ENCODE results near the gene TENM4. TPM values are rescaled to one million over a fixed set of nuclear protein-coding genes. Genes with fewer than 3 reads are reported as not detected.

TENM4 gene
- total RNA-seq, 1 experiment from 2014 or later, result 25.0 TPM

DNA sequence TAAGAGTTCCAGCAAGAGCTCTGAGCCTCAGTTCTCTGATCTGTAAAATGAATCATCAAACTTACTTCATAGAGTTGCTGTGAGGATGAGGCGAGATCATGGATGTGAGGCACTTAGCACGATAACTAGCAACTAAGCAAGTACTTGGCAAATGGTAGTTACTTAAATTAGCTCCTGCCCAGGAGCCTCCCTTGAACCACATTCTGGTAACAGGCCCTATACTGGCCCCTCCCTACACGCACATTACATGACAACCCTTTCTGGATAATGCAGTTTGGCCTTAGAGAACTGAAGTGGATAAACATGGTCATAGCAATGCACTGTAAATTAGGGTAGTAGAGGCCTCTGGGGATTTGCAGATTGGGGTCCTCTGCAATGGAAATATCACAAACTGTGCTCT lies 678.7 kb downstream of the TENM4 start:
- H3K36me3 Mint-ChIP-seq, result no peaks in the 10 kb centered on the region
- ChIA-PET CTCF (interaction anchor here (1.2 to 2.6 kb wide), 2 partner anchors 47 to 117 kb away, joined by 3 to 9 read pairs; no protein-coding TSS in a partner anchor), POLR2A (interaction anchor here (0.7 kb wide), 1 partner anchor 22 kb away, joined by 3 read pairs; no protein-coding TSS in a partner anchor)
- DNase-seq (ENCODE audit: low spot score), result no peak
- no peak overlapping the region for H3K4me3 Mint-ChIP-seq
- no peak for ATAC-seq
- H3K27ac Mint-ChIP-seq, result no peak overlapping the region
- H3K4me1 Mint-ChIP-seq, result no peaks in the 10 kb centered on the region
- TF ChIP-seq TEAD1 (CRISPR knock-in tag; IDR thresholded peaks at IDR 0.05) (no peak), ZNF423 (CRISPR knock-in tag; IDR thresholded peaks at IDR 0.05) (no peak), TEAD4 (CRISPR knock-in tag; IDR thresholded peaks at IDR 0.05) (no peak)
- TF ChIP-seq, protein P1, sequence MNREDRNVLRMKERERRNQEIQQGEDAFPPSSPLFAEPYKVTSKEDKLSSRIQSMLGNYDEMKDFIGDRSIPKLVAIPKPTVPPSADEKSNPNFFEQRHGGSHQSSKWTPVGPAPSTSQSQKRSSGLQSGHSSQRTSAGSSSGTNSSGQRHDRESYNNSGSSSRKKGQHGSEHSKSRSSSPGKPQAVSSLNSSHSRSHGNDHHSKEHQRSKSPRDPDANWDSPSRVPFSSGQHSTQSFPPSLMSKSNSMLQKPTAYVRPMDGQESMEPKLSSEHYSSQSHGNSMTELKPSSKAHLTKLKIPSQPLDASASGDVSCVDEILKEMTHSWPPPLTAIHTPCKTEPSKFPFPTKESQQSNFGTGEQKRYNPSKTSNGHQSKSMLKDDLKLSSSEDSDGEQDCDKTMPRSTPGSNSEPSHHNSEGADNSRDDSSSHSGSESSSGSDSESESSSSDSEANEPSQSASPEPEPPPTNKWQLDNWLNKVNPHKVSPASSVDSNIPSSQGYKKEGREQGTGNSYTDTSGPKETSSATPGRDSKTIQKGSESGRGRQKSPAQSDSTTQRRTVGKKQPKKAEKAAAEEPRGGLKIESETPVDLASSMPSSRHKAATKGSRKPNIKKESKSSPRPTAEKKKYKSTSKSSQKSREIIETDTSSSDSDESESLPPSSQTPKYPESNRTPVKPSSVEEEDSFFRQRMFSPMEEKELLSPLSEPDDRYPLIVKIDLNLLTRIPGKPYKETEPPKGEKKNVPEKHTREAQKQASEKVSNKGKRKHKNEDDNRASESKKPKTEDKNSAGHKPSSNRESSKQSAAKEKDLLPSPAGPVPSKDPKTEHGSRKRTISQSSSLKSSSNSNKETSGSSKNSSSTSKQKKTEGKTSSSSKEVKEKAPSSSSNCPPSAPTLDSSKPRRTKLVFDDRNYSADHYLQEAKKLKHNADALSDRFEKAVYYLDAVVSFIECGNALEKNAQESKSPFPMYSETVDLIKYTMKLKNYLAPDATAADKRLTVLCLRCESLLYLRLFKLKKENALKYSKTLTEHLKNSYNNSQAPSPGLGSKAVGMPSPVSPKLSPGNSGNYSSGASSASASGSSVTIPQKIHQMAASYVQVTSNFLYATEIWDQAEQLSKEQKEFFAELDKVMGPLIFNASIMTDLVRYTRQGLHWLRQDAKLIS (CRISPR knock-in tag; IDR thresholded peaks at IDR 0.05; ENCODE audit: borderline replicate concordance), result no peak
- H3K27me3 Mint-ChIP-seq (ENCODE audit: low read depth), result no peaks in the 10 kb centered on the region
- no peaks in the 10 kb centered on the region for H3K9me3 Mint-ChIP-seq

DNA sequence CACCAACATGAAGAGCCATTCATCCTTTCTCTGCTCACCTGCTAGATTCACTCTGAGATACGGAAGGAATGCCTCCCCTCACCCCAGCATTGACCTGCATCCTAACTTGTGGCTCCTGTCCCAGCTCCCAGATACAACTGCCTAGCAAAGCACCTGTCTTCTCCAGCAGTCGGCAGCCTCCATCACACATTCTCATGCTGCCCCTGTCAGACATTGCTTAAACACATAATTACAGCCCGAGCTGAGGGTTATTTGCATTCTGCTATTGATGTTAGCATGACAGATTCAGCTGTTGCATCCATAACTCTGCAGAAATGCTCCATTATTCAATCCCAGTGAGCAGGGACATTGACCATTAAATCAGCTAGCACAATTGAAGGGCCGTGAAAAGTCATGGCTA lies 681.8 kb downstream of the TENM4 start:
- no peak overlapping the region for H3K4me3 Mint-ChIP-seq
- no peaks in the 10 kb centered on the region for H3K27me3 Mint-ChIP-seq (ENCODE audit: low read depth)
- CTCF ChIA-PET, result interaction anchor here (1.3 kb wide), 1 partner anchor 202 kb away, joined by 5 read pairs; no protein-coding TSS in a partner anchor
- TF ChIP-seq, protein P2, sequence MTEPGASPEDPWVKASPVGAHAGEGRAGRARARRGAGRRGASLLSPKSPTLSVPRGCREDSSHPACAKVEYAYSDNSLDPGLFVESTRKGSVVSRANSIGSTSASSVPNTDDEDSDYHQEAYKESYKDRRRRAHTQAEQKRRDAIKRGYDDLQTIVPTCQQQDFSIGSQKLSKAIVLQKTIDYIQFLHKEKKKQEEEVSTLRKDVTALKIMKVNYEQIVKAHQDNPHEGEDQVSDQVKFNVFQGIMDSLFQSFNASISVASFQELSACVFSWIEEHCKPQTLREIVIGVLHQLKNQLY (CRISPR knock-in tag; IDR thresholded peaks at IDR 0.05), result no peak
- TF ChIP-seq JAZF1 (CRISPR knock-in tag; IDR thresholded peaks at IDR 0.05) (no peak), TEAD1 (CRISPR knock-in tag; IDR thresholded peaks at IDR 0.05) (no peak), CREB1 (CRISPR knock-in tag; IDR thresholded peaks at IDR 0.05) (no peak), PRRX2 (CRISPR knock-in tag; IDR thresholded peaks at IDR 0.05) (no peak), ZNF423 (CRISPR knock-in tag; IDR thresholded peaks at IDR 0.05) (no peak), ATF1 (CRISPR knock-in tag; IDR thresholded peaks at IDR 0.05) (no peak), GTF2I (CRISPR knock-in tag; conservative IDR thresholded peaks at IDR 0.05) (no peak), TEAD4 (CRISPR knock-in tag; IDR thresholded peaks at IDR 0.05) (no peak), OVOL2 (CRISPR knock-in tag; IDR thresholded peaks at IDR 0.05; ENCODE audit: borderline replicate concordance) (no peak)
- TF ChIP-seq, protein P3, sequence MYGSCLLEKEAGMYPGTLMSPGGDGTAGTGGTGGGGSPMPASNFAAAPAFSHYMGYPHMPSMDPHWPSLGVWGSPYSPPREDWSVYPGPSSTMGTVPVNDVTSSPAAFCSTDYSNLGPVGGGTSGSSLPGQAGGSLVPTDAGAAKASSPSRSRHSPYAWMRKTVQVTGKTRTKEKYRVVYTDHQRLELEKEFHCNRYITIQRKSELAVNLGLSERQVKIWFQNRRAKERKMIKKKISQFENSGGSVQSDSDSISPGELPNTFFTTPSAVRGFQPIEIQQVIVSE (CRISPR knock-in tag; IDR thresholded peaks at IDR 0.05; ENCODE audit: borderline replicate concordance), result no peak
- TF ChIP-seq, protein P4, sequence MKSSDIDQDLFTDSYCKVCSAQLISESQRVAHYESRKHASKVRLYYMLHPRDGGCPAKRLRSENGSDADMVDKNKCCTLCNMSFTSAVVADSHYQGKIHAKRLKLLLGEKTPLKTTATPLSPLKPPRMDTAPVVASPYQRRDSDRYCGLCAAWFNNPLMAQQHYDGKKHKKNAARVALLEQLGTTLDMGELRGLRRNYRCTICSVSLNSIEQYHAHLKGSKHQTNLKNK (CRISPR knock-in tag; IDR thresholded peaks at IDR 0.05), result no peak
- TF ChIP-seq, protein P5, sequence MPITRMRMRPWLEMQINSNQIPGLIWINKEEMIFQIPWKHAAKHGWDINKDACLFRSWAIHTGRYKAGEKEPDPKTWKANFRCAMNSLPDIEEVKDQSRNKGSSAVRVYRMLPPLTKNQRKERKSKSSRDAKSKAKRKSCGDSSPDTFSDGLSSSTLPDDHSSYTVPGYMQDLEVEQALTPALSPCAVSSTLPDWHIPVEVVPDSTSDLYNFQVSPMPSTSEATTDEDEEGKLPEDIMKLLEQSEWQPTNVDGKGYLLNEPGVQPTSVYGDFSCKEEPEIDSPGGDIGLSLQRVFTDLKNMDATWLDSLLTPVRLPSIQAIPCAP (CRISPR knock-in tag; IDR thresholded peaks at IDR 0.05), result no peak
- TF ChIP-seq, protein P6, sequence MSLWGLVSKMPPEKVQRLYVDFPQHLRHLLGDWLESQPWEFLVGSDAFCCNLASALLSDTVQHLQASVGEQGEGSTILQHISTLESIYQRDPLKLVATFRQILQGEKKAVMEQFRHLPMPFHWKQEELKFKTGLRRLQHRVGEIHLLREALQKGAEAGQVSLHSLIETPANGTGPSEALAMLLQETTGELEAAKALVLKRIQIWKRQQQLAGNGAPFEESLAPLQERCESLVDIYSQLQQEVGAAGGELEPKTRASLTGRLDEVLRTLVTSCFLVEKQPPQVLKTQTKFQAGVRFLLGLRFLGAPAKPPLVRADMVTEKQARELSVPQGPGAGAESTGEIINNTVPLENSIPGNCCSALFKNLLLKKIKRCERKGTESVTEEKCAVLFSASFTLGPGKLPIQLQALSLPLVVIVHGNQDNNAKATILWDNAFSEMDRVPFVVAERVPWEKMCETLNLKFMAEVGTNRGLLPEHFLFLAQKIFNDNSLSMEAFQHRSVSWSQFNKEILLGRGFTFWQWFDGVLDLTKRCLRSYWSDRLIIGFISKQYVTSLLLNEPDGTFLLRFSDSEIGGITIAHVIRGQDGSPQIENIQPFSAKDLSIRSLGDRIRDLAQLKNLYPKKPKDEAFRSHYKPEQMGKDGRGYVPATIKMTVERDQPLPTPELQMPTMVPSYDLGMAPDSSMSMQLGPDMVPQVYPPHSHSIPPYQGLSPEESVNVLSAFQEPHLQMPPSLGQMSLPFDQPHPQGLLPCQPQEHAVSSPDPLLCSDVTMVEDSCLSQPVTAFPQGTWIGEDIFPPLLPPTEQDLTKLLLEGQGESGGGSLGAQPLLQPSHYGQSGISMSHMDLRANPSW (CRISPR knock-in tag; conservative IDR thresholded peaks at IDR 0.05; ENCODE audit: low read depth), result no peak
- no peaks in the 10 kb centered on the region for H3K4me1 Mint-ChIP-seq
- no peaks in the 10 kb centered on the region for H3K9me3 Mint-ChIP-seq
- DNase-seq (ENCODE audit: low spot score) (no peak), ATAC-seq (no peak)
- POLR2A ChIA-PET, result no interaction called here
- no peaks in the 10 kb centered on the region for H3K36me3 Mint-ChIP-seq
- no peak overlapping the region for H3K27ac Mint-ChIP-seq

Measured in WTC11 (cell line).